ENCODE measurements around the gene PSMB5.
A peak's percentile ranks its signal among the peaks of the same experiment; 100 is the strongest.
"Not testable (repeated sequence)": the region's sequence is repeated elsewhere in the genome, so short reads cannot be mapped to it uniquely, and the experiment has no call there.

Gene PSMB5

DNA sequence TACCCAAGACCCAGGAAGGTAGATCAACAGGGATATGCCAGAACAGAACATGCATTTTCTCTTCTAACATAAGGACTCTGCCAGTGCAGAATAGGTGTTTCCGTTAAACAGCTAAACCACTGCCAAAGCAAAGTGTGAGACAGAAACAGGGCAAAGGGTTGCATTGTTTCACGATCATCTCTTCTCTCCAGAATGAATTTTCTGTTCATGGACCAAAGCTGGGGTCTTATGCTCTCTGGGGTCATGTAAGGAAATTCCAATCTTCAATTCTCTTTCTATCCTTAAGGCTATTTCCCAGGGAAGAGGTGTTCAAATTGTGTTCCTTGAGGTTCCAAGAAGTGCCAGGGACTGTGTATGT, 10.9 kb downstream of the PSMB5 start:
- DNase-seq, result no peak
- in situ Hi-C loops (cut with HindIII; ENCODE audit: low pct_ligation_motif_present, low pct_unique_long_range_greater_than_20kb, low sequenced_read_pairs), result no loop called here

DNA sequence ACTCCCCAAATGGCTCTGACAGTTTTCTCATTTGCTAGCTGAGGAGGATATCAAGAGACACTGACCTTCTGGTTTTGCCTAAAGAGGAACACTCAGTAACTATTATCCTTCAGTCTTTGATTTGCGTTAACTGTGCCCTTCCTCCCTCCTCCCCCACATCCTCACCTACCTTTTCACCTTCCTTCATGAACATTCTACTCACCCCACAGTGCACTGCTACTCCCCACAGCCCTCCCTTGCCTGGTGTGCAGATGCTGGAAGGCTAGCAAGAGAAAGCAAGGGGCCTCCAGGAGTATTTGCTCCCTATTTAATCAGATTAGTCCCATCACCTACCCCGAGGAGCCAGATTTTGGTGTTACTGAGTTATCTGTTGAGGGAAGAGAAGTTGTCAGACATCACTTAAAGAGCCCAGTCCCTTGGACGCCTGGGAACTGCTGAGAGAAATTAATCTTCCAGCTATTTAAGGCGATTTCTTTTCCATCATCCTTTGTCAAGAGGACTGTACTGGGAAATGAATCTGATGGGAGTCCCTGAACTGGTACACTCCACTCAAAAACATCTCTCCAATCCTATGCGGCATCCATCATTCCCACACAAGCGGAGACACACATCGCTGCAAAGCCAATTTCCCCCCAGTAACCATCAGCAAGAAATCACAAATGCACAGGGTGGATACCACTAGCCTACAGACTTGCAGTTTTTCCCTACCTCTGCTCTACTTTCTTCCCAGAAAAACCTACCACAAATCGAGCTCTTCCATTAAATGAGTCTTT, 11.5 kb downstream of the PSMB5 start:
- in situ Hi-C loops (cut with HindIII; ENCODE audit: low pct_ligation_motif_present, low pct_unique_long_range_greater_than_20kb, low sequenced_read_pairs), result no loop called here

DNA sequence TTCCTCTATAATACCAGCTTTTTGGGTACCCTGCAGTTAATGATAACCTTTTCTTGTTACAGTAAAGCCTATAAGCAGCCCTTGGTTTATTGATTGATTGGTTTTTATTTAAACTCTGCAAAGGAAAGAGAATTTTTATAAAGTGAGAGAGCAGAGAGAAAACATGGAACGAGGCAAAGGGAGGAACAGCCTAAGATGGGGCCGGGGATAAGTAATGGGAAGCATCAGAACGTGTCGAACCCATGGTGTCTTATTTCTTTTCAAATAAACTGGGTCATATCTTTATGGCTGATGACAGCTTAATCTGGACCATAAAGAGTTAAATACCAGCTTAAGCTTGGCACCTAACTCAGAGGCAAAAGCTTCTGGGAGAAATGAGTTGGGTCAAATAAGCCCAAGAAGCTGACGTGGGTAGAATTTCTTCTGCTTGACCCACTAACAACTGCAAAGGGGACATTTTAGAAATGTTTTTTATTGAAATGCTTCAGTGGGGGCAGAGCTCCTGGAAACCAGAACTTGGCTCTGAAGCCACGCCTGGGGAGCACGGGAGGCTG, 12.7 kb downstream of the PSMB5 start:
- in situ Hi-C loops (cut with HindIII; ENCODE audit: low pct_ligation_motif_present, low pct_unique_long_range_greater_than_20kb, low sequenced_read_pairs), result no loop called here
- no peak for DNase-seq

More for the DNA sequence above, 11.5 kb downstream of the PSMB5 start:
- no peak for DNase-seq

DNA sequence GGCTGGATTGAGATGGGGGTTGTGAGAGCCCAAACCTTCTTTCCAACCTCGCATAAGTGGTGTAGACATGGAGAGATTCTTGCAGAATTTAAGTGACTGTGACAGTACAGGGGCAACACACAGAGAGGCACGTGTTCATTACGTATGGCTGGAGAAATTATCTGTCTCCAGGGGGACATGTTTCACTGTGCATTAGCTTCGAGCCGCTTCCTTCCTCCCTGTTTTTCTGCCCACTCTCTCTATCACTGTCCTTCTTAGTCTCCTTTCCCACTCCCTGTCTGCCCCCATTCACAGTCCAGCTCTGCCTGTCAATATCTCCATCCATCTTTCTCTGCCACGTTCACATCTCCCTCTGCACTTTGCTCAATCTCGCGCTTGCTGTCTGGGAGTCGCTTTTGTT, 13.3 kb downstream of the PSMB5 start:
- in situ Hi-C loops (cut with HindIII; ENCODE audit: low pct_ligation_motif_present, low pct_unique_long_range_greater_than_20kb, low sequenced_read_pairs), result no loop called here

DNA sequence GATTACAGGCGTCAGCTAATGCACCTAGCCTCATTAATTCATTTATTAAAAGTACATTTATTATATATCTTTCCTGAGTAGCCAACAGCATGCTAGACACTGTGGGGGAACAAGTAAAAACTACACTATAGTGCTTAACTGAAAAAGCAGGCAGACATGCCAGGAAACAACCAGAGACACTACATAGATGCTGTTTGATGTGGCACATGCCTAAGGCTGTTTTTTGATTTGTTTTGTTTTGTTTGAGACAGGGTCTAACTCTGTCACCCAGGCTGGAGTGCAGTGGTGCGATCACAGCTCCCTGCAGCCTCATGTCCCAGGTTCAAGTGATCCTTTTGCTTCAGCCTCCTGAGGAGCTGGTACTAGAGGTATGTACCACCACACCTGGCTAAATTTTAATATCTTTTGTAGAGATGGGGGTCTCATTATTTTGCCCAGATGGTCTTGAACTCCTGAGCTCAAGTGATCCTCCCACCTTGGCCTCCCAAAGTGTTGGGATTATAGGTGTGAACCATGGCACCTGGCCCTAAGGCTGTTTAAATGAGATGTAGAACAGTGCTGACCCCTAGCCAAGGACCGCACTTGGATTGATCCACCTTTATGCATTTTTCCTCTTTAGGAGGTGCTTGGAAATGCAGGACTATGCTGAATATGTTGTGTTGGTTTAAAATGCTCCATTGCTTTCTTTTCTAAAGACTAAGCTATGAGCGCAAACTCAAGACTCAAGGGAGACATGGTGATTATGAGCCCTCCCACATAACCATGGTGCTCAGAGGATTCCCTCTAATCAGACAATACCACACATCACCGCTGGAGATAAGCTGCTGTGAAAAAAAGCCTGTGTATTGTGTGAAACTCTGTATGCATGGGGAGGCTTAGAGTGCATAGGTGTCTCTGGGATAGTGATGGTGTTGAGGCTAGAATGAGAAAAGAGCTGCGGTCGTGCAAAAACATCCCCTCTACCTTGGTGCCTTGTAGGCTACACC, 14.3 kb downstream of the PSMB5 start:
- no peak for DNase-seq
- in situ Hi-C loops (cut with HindIII; ENCODE audit: low pct_ligation_motif_present, low pct_unique_long_range_greater_than_20kb, low sequenced_read_pairs), result no loop called here

More for the DNA sequence above, 13.3 kb downstream of the PSMB5 start:
- no peak for DNase-seq

DNA sequence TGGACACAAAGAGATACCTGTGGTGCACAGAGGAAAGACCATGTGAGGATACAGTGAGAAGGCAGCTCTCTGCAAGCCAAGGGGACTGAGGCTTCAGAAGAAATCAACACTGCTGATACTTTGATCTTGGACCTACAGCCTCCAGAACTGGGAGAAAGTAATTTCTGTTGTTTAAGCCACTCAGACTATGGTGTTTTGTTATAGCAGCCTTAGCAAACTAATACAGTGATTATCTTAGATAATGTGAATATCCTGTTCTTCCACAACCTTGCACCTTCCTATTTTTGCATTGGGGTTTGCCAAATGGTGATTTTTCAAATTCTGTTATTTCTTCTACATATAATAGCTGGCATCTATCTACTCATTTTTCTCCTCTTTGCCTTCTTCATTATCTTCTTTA, 16.6 kb downstream of the PSMB5 start:
- no peak for DNase-seq
- in situ Hi-C loops (cut with HindIII; ENCODE audit: low pct_ligation_motif_present, low pct_unique_long_range_greater_than_20kb, low sequenced_read_pairs), result no loop called here

DNA sequence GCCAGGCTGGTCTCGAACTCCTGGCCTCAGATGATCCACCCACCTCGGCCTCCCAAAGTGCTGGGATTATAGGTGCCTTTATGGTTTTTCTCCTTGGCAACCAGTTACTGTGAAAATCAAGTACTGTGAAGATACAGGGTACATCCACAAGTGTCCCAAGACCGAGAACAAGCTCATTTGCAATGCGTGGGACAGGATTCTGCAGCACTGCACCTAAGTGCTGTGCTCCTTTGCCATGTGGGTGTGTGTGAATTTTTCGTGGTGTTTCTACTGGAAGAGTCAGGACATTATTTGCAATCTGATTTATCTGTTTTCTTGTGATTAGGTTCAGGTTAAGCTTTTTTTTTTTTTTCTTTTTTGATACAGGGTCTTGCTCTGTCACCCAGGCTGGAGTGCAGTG, 17.6 kb downstream of the PSMB5 start:
- no peak for DNase-seq
- in situ Hi-C loops (cut with HindIII; ENCODE audit: low pct_ligation_motif_present, low pct_unique_long_range_greater_than_20kb, low sequenced_read_pairs), result no loop called here

DNA sequence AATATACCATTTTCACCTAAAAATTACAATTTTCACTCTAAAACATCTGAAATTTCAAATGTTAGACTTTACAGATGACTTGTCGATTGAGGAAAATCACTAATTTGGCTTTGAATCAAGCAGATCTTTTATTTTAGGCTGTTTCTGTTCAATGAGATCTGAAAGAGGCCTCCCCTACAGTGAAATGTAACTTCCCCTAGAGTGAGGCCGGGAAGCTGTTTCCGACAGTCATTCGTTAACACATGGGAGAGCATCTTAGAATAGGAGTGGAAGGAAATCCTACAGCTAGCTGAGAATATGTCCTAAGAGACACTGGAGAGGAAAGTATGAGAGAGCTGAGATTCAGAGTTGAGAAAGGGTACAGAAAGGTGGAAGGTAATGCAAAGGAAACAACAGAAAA, 19.1 kb downstream of the PSMB5 start:
- no peak for DNase-seq
- in situ Hi-C loops (cut with HindIII; ENCODE audit: low pct_ligation_motif_present, low pct_unique_long_range_greater_than_20kb, low sequenced_read_pairs), result no loop called here

DNA sequence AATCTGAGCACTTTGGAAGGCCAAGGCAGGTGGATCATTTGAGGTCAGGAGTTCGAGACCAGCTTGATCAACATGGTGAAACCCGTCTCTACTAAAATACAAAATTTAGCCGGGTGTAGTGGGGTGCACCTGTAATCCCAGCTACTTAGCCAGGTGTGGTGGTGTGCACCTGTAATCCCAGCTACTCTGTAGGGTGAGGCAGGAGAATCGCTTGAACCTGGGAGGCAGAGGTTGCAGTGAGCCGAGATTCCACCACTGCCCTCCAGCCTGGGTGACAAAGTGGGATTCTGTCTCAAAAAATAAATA, 21.0 kb downstream of the PSMB5 start:
- DNase-seq; in situ Hi-C loops (cut with HindIII; ENCODE audit: low pct_ligation_motif_present, low pct_unique_long_range_greater_than_20kb, low sequenced_read_pairs): not testable (repeated sequence)

DNA sequence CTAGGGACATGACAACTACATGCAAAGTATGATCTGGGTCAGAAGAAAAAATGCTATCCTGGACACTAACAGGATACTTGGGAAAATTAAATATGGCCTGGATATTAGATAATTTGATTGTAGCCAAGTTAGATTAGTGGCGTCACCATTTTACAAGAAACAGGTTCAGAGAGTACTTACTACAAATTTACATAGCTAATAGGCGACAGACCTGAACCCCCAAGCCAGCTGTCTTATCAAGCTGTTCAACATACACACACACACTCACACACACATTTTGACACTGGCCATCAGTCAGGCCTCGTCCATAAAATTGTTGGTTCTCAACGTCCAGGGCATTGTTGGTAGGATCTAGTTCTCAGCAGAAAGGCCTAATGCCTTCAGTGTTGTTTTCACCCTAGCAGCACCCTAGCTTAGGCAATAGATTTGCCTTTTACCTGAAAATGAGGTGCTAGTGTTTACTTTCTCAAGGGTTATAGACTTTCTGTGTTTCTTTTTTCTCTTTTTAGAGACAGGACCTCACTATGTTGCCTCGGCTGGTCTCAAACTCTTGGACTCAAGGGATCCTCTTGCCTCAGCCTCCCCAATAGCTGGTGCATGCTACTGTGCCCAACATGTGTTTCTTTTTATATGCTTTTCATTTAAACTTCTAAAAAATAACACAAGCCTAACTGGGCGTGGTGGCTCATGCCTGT, 21.5 kb downstream of the PSMB5 start:
- no peak for DNase-seq
- in situ Hi-C loops (cut with HindIII; ENCODE audit: low pct_ligation_motif_present, low pct_unique_long_range_greater_than_20kb, low sequenced_read_pairs), result no loop called here

DNA sequence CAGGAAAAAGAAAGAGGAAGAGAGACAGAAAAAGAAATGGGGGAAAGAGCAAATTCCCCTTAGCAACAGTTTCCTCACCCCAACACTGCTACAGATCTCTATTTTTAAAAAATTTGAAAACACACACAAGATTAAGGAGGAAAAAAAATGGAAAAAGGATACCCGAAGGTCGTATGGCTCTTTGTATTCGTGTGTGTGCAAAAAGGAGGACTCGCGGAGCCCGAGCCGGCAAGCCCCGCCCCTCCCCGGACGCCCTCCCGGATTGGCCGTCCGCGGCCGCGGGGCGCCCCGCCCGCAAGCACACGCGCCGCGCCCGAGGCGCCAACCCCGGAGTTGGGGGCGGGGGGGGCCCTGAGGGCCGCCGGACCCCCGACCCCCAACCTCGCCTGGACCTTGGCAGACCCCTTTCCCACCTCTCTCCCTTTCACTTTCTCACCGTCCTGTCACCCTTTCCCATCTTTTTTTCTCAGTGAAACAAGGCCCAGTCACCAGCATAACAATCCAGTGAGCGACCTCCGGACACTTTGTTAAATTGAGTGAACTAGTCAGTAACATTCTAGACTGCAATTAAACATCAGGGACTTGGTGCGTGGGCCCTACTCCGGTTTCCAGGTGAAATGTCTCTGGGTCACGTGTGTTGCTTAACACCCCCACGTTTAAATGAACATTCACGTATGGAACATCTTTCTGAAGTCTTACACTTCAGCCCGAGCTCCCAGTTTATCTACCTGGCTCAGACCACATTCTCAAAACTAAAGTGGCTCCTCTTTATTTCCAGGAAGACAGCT, 24.6 kb downstream of the PSMB5 start, which contains the start of gene C14orf93:
Gene C14orf93, minus strand, starts transcription at position 205 of the 788 bp plus-strand sequence. CDS start 11,120 bp downstream, outside the sequence.
- in situ Hi-C loops (cut with HindIII; ENCODE audit: low pct_ligation_motif_present, low pct_unique_long_range_greater_than_20kb, low sequenced_read_pairs), result no loop called here
- peak; percentile 69 for DNase-seq

DNA sequence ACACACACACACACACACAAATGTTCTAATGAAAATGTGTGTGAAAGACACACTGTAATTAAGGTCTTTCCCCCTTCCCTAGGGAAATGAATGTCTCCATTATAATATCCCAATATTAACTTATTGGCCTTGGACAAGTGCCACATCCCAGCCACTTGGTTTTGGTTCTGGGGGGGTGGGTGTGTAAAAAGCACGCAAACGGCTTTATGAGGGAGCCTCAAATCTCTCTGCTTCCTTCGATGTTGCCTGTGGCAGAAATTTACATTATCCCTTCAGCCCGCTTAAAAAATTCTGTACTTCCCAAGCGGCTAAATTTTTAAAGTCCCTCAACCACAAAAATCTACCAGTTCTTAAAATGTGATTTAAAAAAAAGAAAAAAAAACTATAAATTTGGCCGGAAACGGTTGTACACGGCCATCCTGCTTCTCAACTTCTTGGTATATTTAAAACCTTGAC, 25.2 kb downstream of the PSMB5 start:
- in situ Hi-C loops (cut with HindIII; ENCODE audit: low pct_ligation_motif_present, low pct_unique_long_range_greater_than_20kb, low sequenced_read_pairs), result no loop called here
- no peak for DNase-seq

DNA sequence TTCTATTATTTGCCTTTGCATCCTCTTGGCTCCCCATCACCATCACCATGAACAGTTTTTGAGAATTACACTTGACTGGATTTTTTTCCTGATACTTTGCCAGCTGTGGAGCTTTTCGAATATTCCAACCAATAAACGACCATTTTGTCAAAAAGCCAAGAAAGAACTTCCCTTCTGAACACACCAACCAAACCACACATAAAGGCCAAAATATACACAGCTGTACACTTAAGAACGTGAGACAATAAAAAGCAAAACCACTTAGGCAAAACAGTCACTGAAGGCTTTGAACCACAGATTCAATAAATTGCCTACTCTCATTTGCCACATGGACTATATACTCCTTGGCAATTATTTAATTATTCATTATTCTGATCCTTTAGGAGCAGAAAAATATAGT, 25.9 kb downstream of the PSMB5 start:
- in situ Hi-C loops (cut with HindIII; ENCODE audit: low pct_ligation_motif_present, low pct_unique_long_range_greater_than_20kb, low sequenced_read_pairs), result no loop called here
- DNase-seq, result no peak

DNA sequence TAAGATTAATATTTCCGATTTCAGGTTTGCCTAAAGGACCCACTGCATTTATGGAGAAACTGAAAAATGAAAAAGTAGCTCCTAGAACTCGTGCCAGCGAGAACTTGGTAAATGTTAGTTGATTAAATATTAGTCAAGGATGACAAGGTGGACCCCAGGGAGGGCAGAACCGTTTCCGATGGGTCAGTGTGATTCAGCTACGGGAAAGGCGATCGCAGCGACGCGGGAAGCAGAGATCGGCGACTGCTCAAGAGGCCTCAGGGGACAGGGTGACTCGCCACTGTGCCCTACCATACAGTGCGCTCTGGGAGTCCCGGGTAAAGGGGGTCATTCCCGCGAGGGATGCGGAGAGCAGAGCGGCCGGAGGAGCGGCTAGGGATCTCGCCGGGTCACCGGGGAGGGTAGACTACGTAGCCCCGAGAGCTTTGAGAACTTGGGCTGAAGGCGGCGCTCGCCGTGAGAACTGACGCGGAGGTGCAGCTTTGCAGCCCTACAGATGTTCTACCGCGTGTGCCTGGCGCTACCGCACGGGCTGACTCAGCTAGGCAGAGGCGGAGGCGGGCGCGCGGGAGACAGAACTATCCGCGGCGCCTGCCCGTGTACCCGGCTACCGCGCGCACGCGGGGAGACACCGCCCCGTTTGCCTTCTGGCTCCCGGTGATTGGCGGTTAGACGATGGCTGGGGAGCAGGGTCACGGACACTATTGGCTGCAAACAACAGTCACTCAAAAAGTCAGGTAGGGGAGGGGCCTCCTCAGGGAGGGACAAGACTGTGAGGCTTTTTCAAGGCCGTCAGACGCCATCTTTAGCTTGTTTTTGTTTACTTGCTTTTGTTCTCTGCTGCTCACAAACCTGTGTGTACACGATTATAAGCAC, 27.9 kb downstream of the PSMB5 start:
- DNase-seq, result peak; percentile 96
- in situ Hi-C loops (cut with HindIII; ENCODE audit: low pct_ligation_motif_present, low pct_unique_long_range_greater_than_20kb, low sequenced_read_pairs), result no loop called here

DNA sequence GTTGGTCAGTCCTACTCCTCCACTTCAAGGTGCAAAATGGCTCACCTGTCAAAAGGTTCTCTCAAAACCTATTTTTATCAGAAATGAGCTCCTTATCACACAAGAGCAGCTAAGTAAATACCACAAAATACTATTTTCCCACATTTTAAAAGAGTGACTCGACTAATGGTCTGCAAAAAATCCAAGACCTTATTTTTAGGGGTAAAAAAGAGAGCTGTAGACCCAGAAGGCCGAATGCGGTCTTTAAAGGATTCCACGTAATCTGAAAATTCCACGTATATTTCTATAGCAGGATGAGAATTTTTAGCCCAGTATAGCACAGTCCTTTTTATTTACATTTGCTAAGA, 28.5 kb downstream of the PSMB5 start:
- in situ Hi-C loops (cut with HindIII; ENCODE audit: low pct_ligation_motif_present, low pct_unique_long_range_greater_than_20kb, low sequenced_read_pairs), result no loop called here
- DNase-seq, result no peak

DNA sequence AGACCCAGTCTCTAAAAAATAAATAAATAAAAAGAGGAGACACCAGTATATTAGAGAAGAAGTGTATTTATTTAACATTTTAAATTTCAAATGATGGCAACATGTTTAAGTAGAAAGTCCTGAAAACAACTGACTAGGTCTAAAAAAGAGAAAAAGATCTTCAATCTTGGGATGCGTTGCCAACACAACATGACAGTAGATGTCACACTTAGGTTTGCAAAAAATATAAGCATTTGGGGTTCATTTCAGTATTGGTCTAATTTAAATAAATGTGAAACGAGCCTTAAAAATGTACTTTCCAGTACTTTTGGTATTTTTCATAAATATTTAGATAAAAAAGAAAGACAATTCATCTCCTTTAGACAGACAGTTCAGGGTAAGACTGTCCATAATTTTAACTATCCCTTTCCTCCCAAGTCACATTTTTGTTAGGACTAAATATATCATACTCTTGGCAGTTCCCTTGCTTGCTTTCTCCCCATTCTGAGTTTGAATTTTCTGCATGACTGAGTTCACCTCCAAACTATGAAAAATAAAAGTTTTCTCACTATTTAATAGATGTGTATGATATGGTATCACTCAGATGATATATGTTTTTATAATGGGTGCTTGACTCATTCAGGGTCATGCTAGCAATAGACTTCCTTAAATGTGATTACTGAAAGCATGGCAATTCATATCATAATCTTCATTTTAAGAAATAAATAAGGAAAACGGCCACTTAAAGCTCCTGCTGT, 29.1 kb downstream of the PSMB5 start:
- no peak for DNase-seq
- in situ Hi-C loops (cut with HindIII; ENCODE audit: low pct_ligation_motif_present, low pct_unique_long_range_greater_than_20kb, low sequenced_read_pairs), result no loop called here

DNA sequence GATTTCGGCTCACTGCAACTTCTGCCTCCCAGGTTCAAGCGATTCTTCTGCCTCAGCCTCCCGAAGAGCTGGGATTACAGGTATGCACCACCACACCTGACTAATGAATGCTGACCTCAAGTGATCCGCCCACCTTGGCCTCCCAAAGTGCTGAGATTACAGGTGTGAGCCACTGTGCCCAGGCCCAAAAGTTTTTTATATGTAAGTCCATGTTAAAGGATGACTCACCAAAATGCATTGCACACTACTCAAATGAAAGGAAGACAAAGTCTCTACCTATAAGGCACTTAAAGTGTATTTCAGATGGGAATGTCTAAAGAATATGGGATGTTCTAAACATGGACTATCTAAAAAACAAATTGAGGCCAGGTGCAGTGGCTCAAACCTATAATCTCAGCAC, 30.4 kb downstream of the PSMB5 start:
- DNase-seq; in situ Hi-C loops (cut with HindIII; ENCODE audit: low pct_ligation_motif_present, low pct_unique_long_range_greater_than_20kb, low sequenced_read_pairs): not testable (repeated sequence)

All from ACHN (cell line).